ENCODE measurements around the gene HPS1.

The HPS1 gene

GRCh38 chr10:98465866-98466265, 19.1 kb upstream of the HPS1 start:
- H3K4me3 ChIP-seq (ENCODE audit: control insufficient read depth, low read depth, low read length): no peak overlapping the region
- TF ChIP-seq CTCF (conservative IDR thresholded peaks at IDR 0.05; ENCODE audit: control insufficient read depth, insufficient read depth, low read depth, low read length): no peak
- DNase-seq (ENCODE audit: low read depth): no peak

- no peak overlapping the region for H3K4me3 ChIP-seq (ENCODE audit: control insufficient read depth, low read depth, low read length)
- DNase-seq (ENCODE audit: low read depth): no peak
- TF ChIP-seq CTCF (conservative IDR thresholded peaks at IDR 0.05; ENCODE audit: control insufficient read depth, insufficient read depth, low read depth, low read length): no peak
Observed at GRCh38 chr10:98463976-98464754, 17.4 kb upstream of the HPS1 start.

- DNase-seq (ENCODE audit: low read depth): no peak
- H3K4me3 ChIP-seq (ENCODE audit: control insufficient read depth, low read depth, low read length): no peak overlapping the region
- TF ChIP-seq CTCF (conservative IDR thresholded peaks at IDR 0.05; ENCODE audit: control insufficient read depth, insufficient read depth, low read depth, low read length): no peak
Observed at GRCh38 chr10:98463016-98463415, 16.3 kb upstream of the HPS1 start.

- H3K4me3 ChIP-seq (ENCODE audit: control insufficient read depth, low read depth, low read length): no peak overlapping the region
- no peak for TF ChIP-seq CTCF (conservative IDR thresholded peaks at IDR 0.05; ENCODE audit: control insufficient read depth, insufficient read depth, low read depth, low read length)
- no peak for DNase-seq (ENCODE audit: low read depth)
Observed at GRCh38 chr10:98461500-98461842, 14.7 kb upstream of the HPS1 start.

- peak; percentile 92 for DNase-seq (ENCODE audit: low read depth)
- H3K4me3 ChIP-seq (ENCODE audit: control insufficient read depth, low read depth, low read length): no peak overlapping the region
- TF ChIP-seq CTCF (conservative IDR thresholded peaks at IDR 0.05; ENCODE audit: control insufficient read depth, insufficient read depth, low read depth, low read length): no peak
Observed at GRCh38 chr10:98460837-98461499, 14.2 kb upstream of the HPS1 start.

- TF ChIP-seq CTCF (conservative IDR thresholded peaks at IDR 0.05; ENCODE audit: control insufficient read depth, insufficient read depth, low read depth, low read length): no peak
- DNase-seq (ENCODE audit: low read depth): no peak
Observed at GRCh38 chr10:98458809-98459784, 12.4 kb upstream of the HPS1 start.

More at GRCh38 chr10:98458809-98459784, 12.4 kb upstream of the HPS1 start:
- no peak overlapping the region for H3K4me3 ChIP-seq (ENCODE audit: control insufficient read depth, low read depth, low read length)
